OCI-LY7 (cell line): ENCODE data around the gene HOXB8.

ENCODE experiments used
- EZH2phosphoT487 ChIP-seq: fragments of 200-600 bp; sonication (generic); IDR thresholded peaks from 2 replicates; pipeline ENCODE4 v1.6.1; 2018; ENCODE audit warnings: low read depth, borderline replicate concordance, mild to moderate bottlenecking, mixed run types, antibody characterized with exemption, low read length, moderate library complexity, mixed read lengths
- TF ChIP-seq, protein P1 (sequence below): fragments of 200-600 bp; sonication (generic); conservative IDR thresholded peaks from 2 replicates; pipeline ENCODE4 v1.5.1; 2014; ENCODE audit warnings: mild to moderate bottlenecking, antibody characterized with exemption, low read length, moderate library complexity, mixed read lengths

DNA sequence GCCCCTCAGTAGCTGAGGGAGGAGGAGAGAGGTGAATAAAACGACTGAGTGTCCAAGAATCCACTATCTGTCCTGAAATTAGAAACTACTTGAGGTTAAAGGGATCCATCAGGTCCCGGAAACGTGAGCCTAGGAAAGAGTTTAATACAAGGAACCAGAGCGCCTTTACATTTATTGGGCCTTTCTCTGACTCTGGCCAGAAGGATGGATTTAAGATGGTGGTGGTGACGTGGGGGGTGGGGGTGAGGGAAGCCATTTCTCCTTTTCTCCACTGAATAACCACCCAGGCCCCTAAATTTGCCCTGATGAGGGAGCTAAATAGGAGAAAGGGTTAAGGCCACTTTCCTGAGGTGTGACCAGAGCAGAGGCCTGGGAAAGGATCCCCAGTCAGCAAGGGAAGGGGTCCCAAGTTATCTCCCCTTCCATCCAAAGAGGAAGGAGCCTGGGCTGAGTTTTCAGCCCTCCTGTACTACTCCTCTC is 12.1 kb upstream of the HOXB8 start:
- TF ChIP-seq, protein P1, sequence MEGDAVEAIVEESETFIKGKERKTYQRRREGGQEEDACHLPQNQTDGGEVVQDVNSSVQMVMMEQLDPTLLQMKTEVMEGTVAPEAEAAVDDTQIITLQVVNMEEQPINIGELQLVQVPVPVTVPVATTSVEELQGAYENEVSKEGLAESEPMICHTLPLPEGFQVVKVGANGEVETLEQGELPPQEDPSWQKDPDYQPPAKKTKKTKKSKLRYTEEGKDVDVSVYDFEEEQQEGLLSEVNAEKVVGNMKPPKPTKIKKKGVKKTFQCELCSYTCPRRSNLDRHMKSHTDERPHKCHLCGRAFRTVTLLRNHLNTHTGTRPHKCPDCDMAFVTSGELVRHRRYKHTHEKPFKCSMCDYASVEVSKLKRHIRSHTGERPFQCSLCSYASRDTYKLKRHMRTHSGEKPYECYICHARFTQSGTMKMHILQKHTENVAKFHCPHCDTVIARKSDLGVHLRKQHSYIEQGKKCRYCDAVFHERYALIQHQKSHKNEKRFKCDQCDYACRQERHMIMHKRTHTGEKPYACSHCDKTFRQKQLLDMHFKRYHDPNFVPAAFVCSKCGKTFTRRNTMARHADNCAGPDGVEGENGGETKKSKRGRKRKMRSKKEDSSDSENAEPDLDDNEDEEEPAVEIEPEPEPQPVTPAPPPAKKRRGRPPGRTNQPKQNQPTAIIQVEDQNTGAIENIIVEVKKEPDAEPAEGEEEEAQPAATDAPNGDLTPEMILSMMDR = no peak
- TF ChIP-seq EZH2phosphoT487 = no peak
